ENCODE data around the gene CST1.
"Not testable (repeated sequence)": the region's sequence is repeated elsewhere in the genome, so short reads cannot be mapped to it uniquely, and the experiment has no call there.

The CST1 gene

DNA sequence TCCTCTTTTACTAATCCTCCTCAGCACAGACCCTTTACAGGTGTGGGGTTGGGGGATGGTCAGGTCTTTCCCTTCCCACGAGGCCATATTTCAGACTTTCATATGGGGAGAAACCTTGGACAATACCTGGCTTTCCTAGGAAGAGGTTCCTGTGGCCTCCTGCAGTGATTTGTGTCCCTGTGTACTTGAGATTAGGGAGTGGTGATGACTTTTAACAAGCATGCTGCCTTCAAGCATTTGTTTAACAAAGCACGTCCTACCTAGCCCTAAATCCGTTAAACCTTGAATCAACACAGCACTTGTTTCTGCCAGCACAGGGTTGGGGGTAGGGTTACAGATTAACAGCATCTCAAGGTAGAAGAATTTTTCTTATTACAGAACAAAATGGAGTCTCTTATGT, 6.1 kb upstream of the CST1 start:
- in situ Hi-C loops (cut with MboI; ENCODE audit: low sequenced_read_pairs) = not testable (repeated sequence)

DNA sequence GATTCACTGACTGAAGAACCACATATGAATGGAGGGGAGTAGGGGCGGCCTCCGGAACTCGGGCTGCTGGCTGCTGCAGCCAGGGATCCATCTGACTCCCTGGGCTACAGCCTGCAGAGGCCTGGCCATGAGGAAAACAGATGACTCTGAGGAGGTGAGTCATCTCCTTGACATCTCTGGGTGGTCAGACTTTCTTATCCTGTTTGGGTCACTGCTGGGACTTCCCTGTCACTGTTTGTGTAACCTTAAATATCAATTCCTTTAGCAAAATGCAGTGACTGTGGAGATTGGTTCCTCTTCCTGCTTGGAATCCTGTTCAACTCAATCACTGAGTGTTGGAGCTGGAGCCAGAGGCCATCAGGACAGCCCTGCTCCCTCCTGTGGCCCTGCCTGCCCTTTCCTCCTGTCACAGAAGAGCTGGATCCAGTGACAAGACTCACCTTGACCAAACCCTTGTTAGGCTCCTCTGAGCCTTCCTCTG, 4.4 kb upstream of the CST1 start:
- in situ Hi-C loops (cut with MboI; ENCODE audit: low sequenced_read_pairs) = not testable (repeated sequence)

DNA sequence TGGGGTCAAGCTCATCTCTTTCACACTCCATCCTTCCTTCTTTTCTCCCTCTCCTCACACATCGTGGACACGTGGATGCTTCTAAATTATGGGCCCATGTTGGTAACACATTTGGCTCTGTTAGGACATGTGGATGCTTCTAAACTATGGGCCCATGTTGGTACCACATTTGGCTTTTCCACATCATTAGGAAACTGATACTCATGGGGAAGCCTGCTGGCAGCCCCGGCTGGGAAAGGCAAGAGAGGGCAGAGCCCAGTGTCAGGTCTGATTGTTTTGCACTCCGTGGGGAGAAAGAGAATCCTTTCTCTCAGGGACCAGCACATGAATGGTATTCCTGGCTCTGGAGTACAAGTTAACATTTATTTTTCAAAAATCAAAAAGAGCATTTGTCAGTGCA, 4.0 kb upstream of the CST1 start:
- in situ Hi-C loops (cut with MboI; ENCODE audit: low sequenced_read_pairs) = no loop called here

- in situ Hi-C loops (cut with MboI; ENCODE audit: low sequenced_read_pairs) = no loop called here
Observed at GRCh38 chr20:23753589-23753988, 2.9 kb upstream of the CST1 start.

GRCh38 chr20:23753194-23753548, 2.4 kb upstream of the CST1 start:
- in situ Hi-C loops (cut with MboI; ENCODE audit: low sequenced_read_pairs) = no loop called here

- in situ Hi-C loops (cut with MboI; ENCODE audit: low sequenced_read_pairs) = no loop called here
Observed at GRCh38 chr20:23752481-23753193, 1.9 kb upstream of the CST1 start.

GRCh38 chr20:23752019-23752418, 1.3 kb upstream of the CST1 start:
- in situ Hi-C loops (cut with MboI; ENCODE audit: low sequenced_read_pairs) = no loop called here

GRCh38 chr20:23749746-23750145, 989 bp downstream of the CST1 start:
- in situ Hi-C loops (cut with MboI; ENCODE audit: low sequenced_read_pairs) = no loop called here

GRCh38 chr20:23748975-23749374, 1.8 kb downstream of the CST1 start:
- in situ Hi-C loops (cut with MboI; ENCODE audit: low sequenced_read_pairs) = not testable (repeated sequence)

DNA sequence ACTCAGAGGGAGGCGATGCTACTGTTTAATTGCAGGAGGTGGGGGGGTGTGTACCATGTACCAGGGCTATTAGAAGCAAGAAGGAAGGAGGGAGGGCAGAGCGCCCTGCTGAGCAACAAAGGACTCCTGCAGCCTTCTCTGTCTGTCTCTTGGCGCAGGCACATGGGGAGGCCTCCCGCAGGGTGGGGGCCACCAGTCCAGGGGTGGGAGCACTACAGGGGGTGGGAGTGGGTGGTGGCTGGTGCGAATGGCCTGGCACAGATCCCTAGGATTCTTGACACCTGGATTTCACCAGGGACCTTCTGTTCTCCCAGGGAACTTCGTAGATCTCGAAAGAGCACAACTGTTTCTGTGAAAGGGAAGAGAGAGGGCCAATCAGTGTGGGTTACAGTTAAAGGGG, 3.2 kb downstream of the CST1 start:
- in situ Hi-C loops (cut with MboI; ENCODE audit: low sequenced_read_pairs) = not testable (repeated sequence)

GRCh38 chr20:23747092-23747491, 3.6 kb downstream of the CST1 start:
- in situ Hi-C loops (cut with MboI; ENCODE audit: low sequenced_read_pairs) = not testable (repeated sequence)

GRCh38 chr20:23746321-23746720, 4.4 kb downstream of the CST1 start:
- in situ Hi-C loops (cut with MboI; ENCODE audit: low sequenced_read_pairs) = no loop called here

DNA sequence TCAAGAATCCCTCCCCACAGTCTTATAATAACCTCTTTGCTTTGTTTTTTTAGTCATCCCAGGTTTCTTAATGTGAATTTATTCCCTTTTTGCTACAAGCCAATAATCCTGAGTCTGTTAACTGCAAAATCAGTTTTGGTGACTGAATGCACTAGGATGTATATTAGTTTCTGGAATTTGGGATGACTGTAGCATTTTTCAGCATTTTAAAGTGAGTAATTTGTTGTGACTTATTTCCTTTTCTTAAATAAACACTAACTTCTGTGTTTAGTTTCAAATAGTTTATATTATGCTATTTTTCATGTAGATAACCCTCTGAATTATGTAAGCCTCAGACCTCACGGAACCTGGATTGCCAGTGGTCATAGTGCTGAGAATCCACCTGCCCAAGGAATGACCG, 5.5 kb downstream of the CST1 start:
- in situ Hi-C loops (cut with MboI; ENCODE audit: low sequenced_read_pairs) = no loop called here

GRCh38 chr20:23744817-23745216, 5.9 kb downstream of the CST1 start:
- in situ Hi-C loops (cut with MboI; ENCODE audit: low sequenced_read_pairs) = no loop called here

DNA sequence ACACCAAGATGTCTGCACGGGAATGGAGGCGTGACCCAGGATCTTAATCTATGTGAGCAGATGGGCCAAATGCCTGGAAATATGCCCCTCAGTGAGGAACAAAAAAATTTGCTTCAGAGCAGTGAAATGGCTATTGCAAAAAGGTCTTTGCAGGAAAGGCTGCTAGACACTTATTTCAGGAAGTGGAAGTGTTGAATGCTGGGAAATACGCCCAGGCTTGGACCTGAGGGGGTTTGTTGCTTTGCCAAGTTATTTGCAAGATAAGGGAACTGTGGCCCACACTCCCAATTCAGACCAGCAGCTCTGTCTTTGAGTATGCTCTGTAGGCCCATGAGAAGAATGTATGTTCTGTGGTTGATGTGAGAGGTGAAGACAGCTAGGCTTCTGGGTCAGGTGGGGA, 15.3 kb downstream of the CST1 start:
- in situ Hi-C loops (cut with MboI; ENCODE audit: low sequenced_read_pairs) = not testable (repeated sequence)

GRCh38 chr20:23734949-23735348, 15.8 kb downstream of the CST1 start:
- in situ Hi-C loops (cut with MboI; ENCODE audit: low sequenced_read_pairs) = not testable (repeated sequence)

DNA sequence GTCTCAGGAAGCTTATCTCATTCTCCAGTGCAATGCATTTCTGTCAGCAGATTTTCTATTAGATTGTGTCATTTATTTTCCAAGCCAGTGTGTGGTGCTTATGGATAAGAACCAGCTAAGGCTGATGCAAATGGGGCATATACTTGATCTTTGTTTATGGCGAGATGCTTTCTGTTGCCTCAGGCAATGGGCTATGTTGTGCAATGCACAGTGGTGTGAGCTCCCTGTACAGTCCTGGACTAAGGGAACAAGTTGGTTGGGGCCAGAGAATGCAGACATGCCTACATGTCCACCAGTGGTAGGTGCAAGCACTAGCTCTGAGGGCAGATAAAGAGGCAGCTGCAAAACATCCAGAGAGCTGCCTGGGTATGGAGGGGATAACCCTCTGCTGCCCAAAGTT, 16.3 kb downstream of the CST1 start:
- in situ Hi-C loops (cut with MboI; ENCODE audit: low sequenced_read_pairs) = not testable (repeated sequence)

- in situ Hi-C loops (cut with MboI; ENCODE audit: low sequenced_read_pairs) = no loop called here
Observed at GRCh38 chr20:23727016-23727415, 23.7 kb downstream of the CST1 start.

DNA sequence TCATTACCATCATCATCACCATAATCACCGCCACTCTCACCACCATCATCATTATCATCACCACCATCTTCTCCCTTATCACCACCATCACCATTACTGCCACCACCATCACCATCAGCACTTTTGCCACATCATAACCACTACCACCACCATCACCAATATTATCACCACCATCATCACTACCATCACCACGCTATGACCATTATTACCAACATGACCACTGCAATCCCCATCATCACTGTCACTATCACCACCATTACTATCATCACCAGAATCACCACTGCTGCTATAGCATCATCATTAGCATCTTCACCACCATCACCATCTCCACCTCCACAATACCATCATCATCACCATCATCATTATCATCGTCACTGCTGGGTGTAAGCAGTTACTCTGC, 25.6 kb downstream of the CST1 start:
- in situ Hi-C loops (cut with MboI; ENCODE audit: low sequenced_read_pairs) = no loop called here

DNA sequence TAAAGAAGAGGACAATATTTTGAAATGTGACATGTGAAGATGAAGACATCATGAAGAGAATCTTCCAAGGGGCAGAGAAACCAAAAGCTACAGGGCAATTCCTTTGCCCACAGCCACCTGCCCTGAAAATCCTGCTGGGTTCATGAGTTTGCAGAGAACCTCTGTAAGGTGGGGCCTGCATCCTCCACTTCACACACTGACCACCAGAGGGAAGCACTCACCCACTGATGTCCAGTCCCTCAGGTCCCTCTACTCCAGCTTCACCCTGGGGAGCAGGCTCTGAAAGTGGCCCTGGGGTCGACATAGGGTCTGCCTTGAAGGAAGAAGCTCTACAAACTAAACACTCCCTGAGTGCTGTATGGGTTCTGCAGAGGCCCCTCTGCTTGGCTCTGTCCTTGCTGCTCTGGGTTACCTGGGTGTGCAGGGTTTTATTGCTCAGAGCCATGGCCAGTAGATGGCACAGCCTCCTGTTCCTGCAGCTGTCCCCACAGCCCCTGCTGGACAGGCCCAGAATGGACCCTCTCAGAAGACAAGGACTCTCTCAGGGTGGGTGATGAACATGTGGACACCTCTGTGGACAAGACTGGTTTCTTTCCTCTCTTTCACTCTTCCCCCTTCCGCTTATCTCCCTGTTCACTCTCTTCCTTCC, 27.0 kb downstream of the CST1 start:
- in situ Hi-C loops (cut with MboI; ENCODE audit: low sequenced_read_pairs) = not testable (repeated sequence)

GRCh38 chr20:23722851-23723250, 27.9 kb downstream of the CST1 start:
- in situ Hi-C loops (cut with MboI; ENCODE audit: low sequenced_read_pairs) = not testable (repeated sequence)

- in situ Hi-C loops (cut with MboI; ENCODE audit: low sequenced_read_pairs) = no loop called here
Observed at GRCh38 chr20:23721962-23722361, 28.8 kb downstream of the CST1 start.

DNA sequence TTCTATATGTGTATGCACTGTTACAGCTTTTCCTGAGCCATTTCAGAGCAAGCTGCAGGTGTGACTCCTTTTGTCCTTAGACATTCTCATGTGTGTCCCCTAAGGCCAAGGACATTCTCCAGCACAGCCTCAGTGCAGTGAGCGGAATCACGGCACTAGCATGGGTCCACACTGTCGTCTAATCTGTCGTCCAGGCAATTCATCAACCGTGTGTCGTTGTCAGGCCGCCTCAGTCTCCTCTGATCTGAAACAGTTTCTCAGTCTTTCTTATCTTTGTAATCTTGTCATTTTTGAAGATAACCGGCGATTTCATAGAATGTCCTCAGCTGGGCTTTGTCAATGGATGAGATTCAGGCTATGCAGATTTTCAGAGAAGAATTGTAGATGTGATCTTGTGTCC, 31.4 kb downstream of the CST1 start:
- in situ Hi-C loops (cut with MboI; ENCODE audit: low sequenced_read_pairs) = not testable (repeated sequence)

All from HL-60/S4 treated with retinoic acid at 250 ng/mL for 4 days and 3 days (cell line).